Nephron (organoid): ENCODE measurements around the gene GAGE10.

Experiments
- H3K27ac Mint-ChIP-seq, 3 experiments: 2 replicates each; pipeline ENCODE4 v1.8.0; 2020; ENCODE audit warnings: mixed read lengths in 3 of 3, mild to moderate bottlenecking in 2 of 3, moderate library complexity in 1 of 3
- H3K27me3 Mint-ChIP-seq: 2 replicates; pipeline ENCODE4 v1.8.0; 2021; ENCODE audit warnings: low read depth, mild to moderate bottlenecking, moderate library complexity, mixed read lengths
- H3K36me3 Mint-ChIP-seq: 2 replicates; pipeline ENCODE4 v1.8.0; 2020; ENCODE audit warnings: low read depth, mixed read lengths
- H3K4me1 Mint-ChIP-seq: 2 replicates; pipeline ENCODE4 v1.8.0; 2020; ENCODE audit warnings: mixed read lengths
- H3K4me3 Mint-ChIP-seq, 3 experiments: 2 replicates each; pipeline ENCODE4 v1.8.0; 2020; ENCODE audit warnings: mild to moderate bottlenecking in 3 of 3, mixed read lengths in 3 of 3, moderate library complexity in 2 of 3
- H3K9me3 Mint-ChIP-seq: 2 replicates; pipeline ENCODE4 v1.8.0; 2020; ENCODE audit warnings: mixed read lengths
- TF ChIP-seq, protein P1 (sequence below), 3 experiments: fragments of 200-600 bp; sonication (generic); IDR thresholded peaks; one replicate each; pipeline ENCODE4 v1.5.0; 2021; ENCODE audit warnings: antibody characterized with exemption in 3 of 3; ENCODE audit not compliant: unreplicated experiment in 3 of 3

Gene GAGE10

GRCh38 chrX:49278081-49278480, 25.4 kb upstream of the GAGE10 start:
- Mint-ChIP-seq H3K36me3 (peaks cover 5% of the 10 kb centered on the region), H3K27me3 (no peaks in the 10 kb centered on the region), H3K4me3 (no peak overlapping the region), H3K9me3 (peaks cover 11% of the 10 kb centered on the region), H3K27ac (no peak overlapping the region), H3K4me1 (peaks cover 30% of the 10 kb centered on the region)
- TF ChIP-seq, protein P1, sequence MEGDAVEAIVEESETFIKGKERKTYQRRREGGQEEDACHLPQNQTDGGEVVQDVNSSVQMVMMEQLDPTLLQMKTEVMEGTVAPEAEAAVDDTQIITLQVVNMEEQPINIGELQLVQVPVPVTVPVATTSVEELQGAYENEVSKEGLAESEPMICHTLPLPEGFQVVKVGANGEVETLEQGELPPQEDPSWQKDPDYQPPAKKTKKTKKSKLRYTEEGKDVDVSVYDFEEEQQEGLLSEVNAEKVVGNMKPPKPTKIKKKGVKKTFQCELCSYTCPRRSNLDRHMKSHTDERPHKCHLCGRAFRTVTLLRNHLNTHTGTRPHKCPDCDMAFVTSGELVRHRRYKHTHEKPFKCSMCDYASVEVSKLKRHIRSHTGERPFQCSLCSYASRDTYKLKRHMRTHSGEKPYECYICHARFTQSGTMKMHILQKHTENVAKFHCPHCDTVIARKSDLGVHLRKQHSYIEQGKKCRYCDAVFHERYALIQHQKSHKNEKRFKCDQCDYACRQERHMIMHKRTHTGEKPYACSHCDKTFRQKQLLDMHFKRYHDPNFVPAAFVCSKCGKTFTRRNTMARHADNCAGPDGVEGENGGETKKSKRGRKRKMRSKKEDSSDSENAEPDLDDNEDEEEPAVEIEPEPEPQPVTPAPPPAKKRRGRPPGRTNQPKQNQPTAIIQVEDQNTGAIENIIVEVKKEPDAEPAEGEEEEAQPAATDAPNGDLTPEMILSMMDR (IDR thresholded peaks at IDR 0.05; ENCODE audit: unreplicated experiment in 3 of 3): no peak

GRCh38 chrX:49282647-49283011, 20.8 kb upstream of the GAGE10 start:
- Mint-ChIP-seq H3K27me3 (no peaks in the 10 kb centered on the region), H3K36me3 (peaks cover 4% of the 10 kb centered on the region), H3K9me3 (peaks cover 12% of the 10 kb centered on the region), H3K4me1 (peaks cover 16% of the 10 kb centered on the region), H3K4me3 (no peak overlapping the region), H3K27ac (peak overlapping the region in 2 of 3 experiments; percentile 61 to 78)
- TF ChIP-seq, protein P1 (IDR thresholded peaks at IDR 0.05; ENCODE audit: unreplicated experiment in 3 of 3): peak in 1 of 3 experiments; percentile 27

- no peak overlapping the region for H3K4me3 Mint-ChIP-seq
- TF ChIP-seq, protein P1 (IDR thresholded peaks at IDR 0.05; ENCODE audit: unreplicated experiment in 3 of 3): no peak
- peaks cover 10% of the 10 kb centered on the region for H3K4me1 Mint-ChIP-seq
- peaks cover 4% of the 10 kb centered on the region for H3K36me3 Mint-ChIP-seq
- H3K9me3 Mint-ChIP-seq: peaks cover 9% of the 10 kb centered on the region
- no peaks in the 10 kb centered on the region for H3K27me3 Mint-ChIP-seq
- no peak overlapping the region for H3K27ac Mint-ChIP-seq
These were observed 19.2 kb upstream of the GAGE10 start for GRCh38 chrX:49284212-49284611.

DNA sequence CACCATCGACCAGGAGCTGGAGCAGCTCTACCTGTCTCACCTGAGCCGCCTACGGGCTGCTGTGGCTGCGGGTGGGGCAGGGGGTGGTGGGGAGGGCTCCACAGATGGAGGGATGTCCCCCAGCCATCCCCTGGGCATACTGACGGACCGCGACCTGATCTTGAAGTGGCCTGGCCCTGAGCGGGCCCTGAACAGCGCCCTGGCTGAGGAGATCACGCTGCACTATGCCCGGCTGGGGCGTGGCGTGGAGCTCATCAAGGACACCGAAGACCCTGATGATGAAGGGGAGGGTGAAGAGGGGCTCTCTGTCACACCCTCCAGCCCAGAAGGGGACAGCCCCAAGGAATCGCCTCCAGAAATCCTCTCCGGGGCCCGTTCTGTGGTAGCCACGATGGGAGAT, 17.3 kb upstream of the GAGE10 start:
- Mint-ChIP-seq H3K27me3 (no peaks in the 10 kb centered on the region), H3K27ac (no peak overlapping the region), H3K9me3 (peaks cover 9% of the 10 kb centered on the region)

DNA sequence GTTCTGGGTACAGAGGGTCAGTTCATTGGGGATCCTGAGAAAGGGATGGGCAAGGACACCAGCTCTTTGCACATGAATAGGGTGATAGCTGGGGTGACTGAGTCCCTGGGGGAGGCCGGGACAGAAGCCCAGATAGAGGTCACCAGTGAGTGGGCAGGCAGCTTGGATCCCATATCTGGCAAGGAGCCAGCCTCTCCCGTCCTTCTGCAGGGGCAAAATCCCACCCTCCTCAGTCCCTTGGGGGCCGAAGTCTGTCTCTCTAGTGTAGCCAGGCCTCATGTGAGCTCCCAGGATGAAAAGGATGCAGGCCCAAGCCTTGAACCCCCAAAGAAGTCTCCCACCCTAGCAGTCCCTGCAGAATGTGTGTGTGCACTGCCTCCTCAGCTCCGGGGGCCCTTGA, 16.9 kb upstream of the GAGE10 start:
- Mint-ChIP-seq H3K27ac (no peak overlapping the region), H3K4me1 (peaks cover 10% of the 10 kb centered on the region), H3K4me3 (no peak overlapping the region), H3K36me3 (peaks cover 4% of the 10 kb centered on the region), H3K27me3 (no peaks in the 10 kb centered on the region), H3K9me3 (peaks cover 8% of the 10 kb centered on the region)
- TF ChIP-seq, protein P1 (IDR thresholded peaks at IDR 0.05; ENCODE audit: unreplicated experiment in 3 of 3): no peak

More for the DNA sequence above, 17.3 kb upstream of the GAGE10 start:
- Mint-ChIP-seq H3K36me3 (peaks cover 4% of the 10 kb centered on the region), H3K4me3 (no peak overlapping the region), H3K4me1 (peaks cover 10% of the 10 kb centered on the region)
- TF ChIP-seq, protein P1 (IDR thresholded peaks at IDR 0.05; ENCODE audit: unreplicated experiment in 3 of 3): no peak

DNA sequence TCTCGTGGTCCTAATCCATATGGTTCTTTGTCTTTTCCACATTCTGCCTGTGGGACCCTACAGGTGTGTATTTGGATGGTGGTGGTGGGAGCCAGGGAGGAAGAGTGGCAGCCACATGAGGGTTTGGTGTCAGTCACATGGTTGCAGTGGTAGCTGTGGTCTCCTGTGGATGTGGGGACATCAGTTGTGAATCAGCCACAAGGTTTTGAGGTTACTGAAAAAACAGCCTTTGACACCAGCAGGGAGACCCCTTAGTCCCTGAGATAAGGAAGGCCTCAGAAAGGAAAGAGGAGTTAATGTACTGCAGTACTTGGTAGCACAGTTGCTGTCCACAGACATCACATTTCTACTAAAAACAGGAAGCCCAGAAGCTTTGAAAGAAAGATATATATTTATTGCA, 15.8 kb upstream of the GAGE10 start:
- peaks cover 3% of the 10 kb centered on the region for H3K4me1 Mint-ChIP-seq
- H3K4me3 Mint-ChIP-seq: no peak overlapping the region
- peaks cover 3% of the 10 kb centered on the region for H3K36me3 Mint-ChIP-seq
- H3K27me3 Mint-ChIP-seq: no peaks in the 10 kb centered on the region
- H3K27ac Mint-ChIP-seq: no peak overlapping the region
- H3K9me3 Mint-ChIP-seq: peaks cover 5% of the 10 kb centered on the region
- TF ChIP-seq, protein P1 (IDR thresholded peaks at IDR 0.05; ENCODE audit: unreplicated experiment in 3 of 3): no peak
